B cell (primary cell): ENCODE measurements around the gene TJAP1.

Source experiments
- EZH2 ChIP-seq: IDR thresholded peaks from 2 replicates; pipeline ENCODE4 v1.6.1; 2012; ENCODE audit warnings: borderline replicate concordance, low read depth, mild to moderate bottlenecking, moderate library complexity, low read length; ENCODE audit not compliant: insufficient read depth, poor library complexity, severe bottlenecking
- TF ChIP-seq, protein P1 (sequence below): fragments of 200-600 bp; IDR thresholded peaks from one replicate; pipeline ENCODE4 v1.8.0; 2022; ENCODE audit warnings: antibody characterized with exemption, mild to moderate bottlenecking

DNA sequence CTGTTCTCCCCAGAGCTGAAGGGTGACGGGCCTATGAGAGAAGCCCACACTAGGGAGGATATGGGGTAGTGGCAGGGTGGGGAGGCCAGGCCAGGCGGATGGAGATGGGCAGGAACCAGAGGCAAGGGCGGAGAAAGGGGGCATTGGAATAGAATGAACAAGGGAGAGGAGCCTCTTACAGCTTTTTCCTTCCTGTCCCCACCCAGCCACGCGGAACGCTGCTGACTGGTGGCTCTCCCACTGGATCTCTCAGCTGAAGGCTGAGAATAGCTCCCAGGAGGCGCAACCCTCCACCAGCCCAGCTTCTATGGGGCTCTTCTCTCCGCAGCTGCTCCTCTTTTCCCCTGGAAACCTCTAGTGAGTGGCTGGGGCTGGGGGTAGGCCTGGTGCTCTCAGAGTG lies 32.8 kb upstream of the TJAP1 start:
- TF ChIP-seq EZH2, result no peak
- TF ChIP-seq, protein P1, sequence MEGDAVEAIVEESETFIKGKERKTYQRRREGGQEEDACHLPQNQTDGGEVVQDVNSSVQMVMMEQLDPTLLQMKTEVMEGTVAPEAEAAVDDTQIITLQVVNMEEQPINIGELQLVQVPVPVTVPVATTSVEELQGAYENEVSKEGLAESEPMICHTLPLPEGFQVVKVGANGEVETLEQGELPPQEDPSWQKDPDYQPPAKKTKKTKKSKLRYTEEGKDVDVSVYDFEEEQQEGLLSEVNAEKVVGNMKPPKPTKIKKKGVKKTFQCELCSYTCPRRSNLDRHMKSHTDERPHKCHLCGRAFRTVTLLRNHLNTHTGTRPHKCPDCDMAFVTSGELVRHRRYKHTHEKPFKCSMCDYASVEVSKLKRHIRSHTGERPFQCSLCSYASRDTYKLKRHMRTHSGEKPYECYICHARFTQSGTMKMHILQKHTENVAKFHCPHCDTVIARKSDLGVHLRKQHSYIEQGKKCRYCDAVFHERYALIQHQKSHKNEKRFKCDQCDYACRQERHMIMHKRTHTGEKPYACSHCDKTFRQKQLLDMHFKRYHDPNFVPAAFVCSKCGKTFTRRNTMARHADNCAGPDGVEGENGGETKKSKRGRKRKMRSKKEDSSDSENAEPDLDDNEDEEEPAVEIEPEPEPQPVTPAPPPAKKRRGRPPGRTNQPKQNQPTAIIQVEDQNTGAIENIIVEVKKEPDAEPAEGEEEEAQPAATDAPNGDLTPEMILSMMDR, result no peak
